SK-N-SH (cell line): Measurements from ENCODE around the gene SETD1A. TPM values are rescaled to one million over a fixed set of nuclear protein-coding genes. Genes with fewer than 3 reads are reported as not detected.

Source experiments
- CTCF ChIA-PET: fragments of 300-600, 350-600 bp; formaldehyde crosslinking; extraction: SDS; loops from one replicate; lab custom pipeline; 2021; lab: Yijun Ruan, JAX
- POLR2A ChIA-PET: fragments of 350-600 bp; sonication (Branson Sonifier 250); formaldehyde crosslinking; extraction: SDS; loops from one replicate; lab custom pipeline; 2020; ENCODE audit warnings: antibody characterized with exemption, inconsistent platforms; lab: Yijun Ruan, JAX
- DNase-seq: peaks from one replicate; pipeline ENCODE4 v3.0.0; 2012
- H2AFZ ChIP-seq: fragments of 200-600 bp; sonication (generic); 2 replicates; pipeline ENCODE4 v1.8.1; 2016; ENCODE audit warnings: antibody characterized with exemption, mild to moderate bottlenecking, low read depth
- H3F3A ChIP-seq: fragments of 200-600 bp; sonication (generic); replicated peaks from 2 replicates; pipeline ENCODE3; 2016; ENCODE audit warnings: antibody characterized with exemption, mild to moderate bottlenecking; ENCODE audit not compliant: insufficient read depth
- H3K27ac ChIP-seq, 2 experiments: fragments of 200-500 bp in 1 of 2; fragments of 200-600 bp in 1 of 2; sonication (Bioruptor generic) in 1 of 2; sonication (generic), shearing (Covaris generic) in 1 of 2; 2 replicates each; pipeline versions ENCODE4 v1.5.1 to v1.6.1; 2014 to 2016; ENCODE audit warnings: low read depth in 2 of 2, inconsistent platforms in 1 of 2, low read length in 1 of 2, mild to moderate bottlenecking in 1 of 2, mixed read lengths in 1 of 2
- H3K27me3 ChIP-seq: fragments of 200-600 bp; sonication (generic), shearing (Covaris generic); 2 replicates; pipeline ENCODE4 v1.6.1; 2016; ENCODE audit warnings: mixed run types; ENCODE audit not compliant: insufficient read depth
- H3K36me3 ChIP-seq, 2 experiments: fragments of 200-500 bp in 1 of 2; fragments of 200-600 bp in 1 of 2; sonication (Bioruptor generic) in 1 of 2; sonication (generic) in 1 of 2; replicated peaks in 1 of 2; 2 replicates each; pipeline versions ENCODE3 to v1.5.1; 2014 to 2016; ENCODE audit warnings: low read length in 1 of 2, mild to moderate bottlenecking in 1 of 2; ENCODE audit not compliant: insufficient read depth in 2 of 2, control insufficient read depth in 1 of 2
- H3K4me1 ChIP-seq, 2 experiments: fragments of 200-500 bp in 1 of 2; fragments of 200-600 bp in 1 of 2; sonication (Bioruptor generic) in 1 of 2; sonication (generic), shearing (Covaris generic) in 1 of 2; 2 replicates each; pipeline versions ENCODE4 v1.5.1 to v1.6.1; 2014 to 2016; ENCODE audit warnings: low read depth in 1 of 2, low read length in 1 of 2, mixed run types in 1 of 2; ENCODE audit not compliant: insufficient read depth in 2 of 2, control insufficient read depth in 1 of 2
- H3K4me2 ChIP-seq: fragments of 200-600 bp; sonication (generic), shearing (Covaris generic); 2 replicates; pipeline ENCODE4 v1.6.1; 2017; ENCODE audit warnings: mixed run types
- H3K4me3 ChIP-seq, 2 experiments: fragments of 200-500 bp in 1 of 2; fragments of 200-600 bp in 1 of 2; sonication (Bioruptor generic) in 1 of 2; sonication (generic), shearing (Covaris generic) in 1 of 2; 2 replicates each; pipeline versions ENCODE4 v1.5.1 to v1.8.1; 2014 to 2016; ENCODE audit warnings: low read depth in 2 of 2, inconsistent platforms in 1 of 2, low read length in 1 of 2, mild to moderate bottlenecking in 1 of 2, mixed read lengths in 1 of 2, moderate library complexity in 1 of 2
- H3K79me2 ChIP-seq: fragments of 200-600 bp; sonication (generic); 2 replicates; pipeline ENCODE4 v1.8.1; 2017; ENCODE audit warnings: mild to moderate bottlenecking; ENCODE audit not compliant: insufficient read depth
- H3K9ac ChIP-seq: fragments of 200-600 bp; sonication (generic); 2 replicates; pipeline ENCODE4 v1.6.1; 2017; ENCODE audit warnings: mixed run types
- H3K9me2 ChIP-seq: fragments of 200-600 bp; sonication (generic); 2 replicates; pipeline ENCODE4 v1.6.1; 2017; ENCODE audit warnings: mixed run types
- H3K9me3 ChIP-seq: fragments of 200-600 bp; sonication (generic); 2 replicates; pipeline ENCODE4 v1.6.1; 2017; ENCODE audit warnings: mixed run types, mild to moderate bottlenecking, moderate library complexity
- H4K20me1 ChIP-seq: fragments of 200-600 bp; sonication (generic); 2 replicates; pipeline ENCODE4 v1.6.1; 2017; ENCODE audit warnings: mild to moderate bottlenecking, mixed run types; ENCODE audit not compliant: insufficient read depth
- CTCF ChIP-seq: fragments of 200-600 bp; sonication (generic); IDR thresholded peaks from 2 replicates; pipeline ENCODE4 v1.6.1; 2017; ENCODE audit warnings: antibody characterized with exemption, mild to moderate bottlenecking, moderate library complexity
- ELF1 ChIP-seq: IDR thresholded peaks from 2 replicates; pipeline ENCODE4 v1.4.0; 2012
- EP300 ChIP-seq, 2 experiments: IDR thresholded peaks; 2 replicates each; pipeline versions ENCODE4 v1.4.0 to v1.6.1; 2012; ENCODE audit warnings: borderline replicate concordance in 1 of 2, low read depth in 1 of 2, low read length in 1 of 2
- FOSL2 ChIP-seq: IDR thresholded peaks from 2 replicates; pipeline ENCODE4 v1.4.0; 2012; ENCODE audit warnings: low read depth, mild to moderate bottlenecking, moderate library complexity, borderline replicate concordance
- FOXJ3 ChIP-seq: sonication (generic); formaldehyde crosslinking; IDR thresholded peaks from 2 replicates; pipeline ENCODE4 v1.5.1; 2020; ENCODE audit warnings: mild to moderate bottlenecking, missing genetic modification reagents
- FOXM1 ChIP-seq: IDR thresholded peaks from 2 replicates; pipeline ENCODE4 v1.4.0; 2012; ENCODE audit warnings: low read depth, mild to moderate bottlenecking
- GABPA ChIP-seq: IDR thresholded peaks from 2 replicates; pipeline ENCODE4 v1.4.0; 2012; ENCODE audit warnings: low read depth, mild to moderate bottlenecking
- GATA2 ChIP-seq: sonication (generic); formaldehyde crosslinking; IDR thresholded peaks from 2 replicates; pipeline ENCODE4 v1.5.0; 2020; ENCODE audit warnings: mild to moderate bottlenecking, missing genetic modification reagents
- JUND ChIP-seq: IDR thresholded peaks from 2 replicates; pipeline ENCODE4 v1.4.0; 2012
- MAX ChIP-seq: IDR thresholded peaks from 2 replicates; pipeline ENCODE4 v1.4.0; 2012; ENCODE audit warnings: low read depth
- MEF2A ChIP-seq: IDR thresholded peaks from 2 replicates; pipeline ENCODE4 v1.4.0; 2012; ENCODE audit warnings: low read depth, borderline replicate concordance
- MXI1 ChIP-seq: IDR thresholded peaks from 2 replicates; pipeline ENCODE4 v1.6.1; 2012; ENCODE audit warnings: mild to moderate bottlenecking, low read depth, low read length, improper control_type of control experiment
- NRF1 ChIP-seq: IDR thresholded peaks from 2 replicates; pipeline ENCODE4 v1.6.1; 2012; ENCODE audit warnings: low read depth, mild to moderate bottlenecking, low read length
- PBX3 ChIP-seq: IDR thresholded peaks from 2 replicates; pipeline ENCODE4; 2012
- POLR2AphosphoS5 ChIP-seq: IDR thresholded peaks from 2 replicates; pipeline ENCODE4 v1.6.1; 2012; ENCODE audit warnings: low read depth, low read length
- RAD21 ChIP-seq: IDR thresholded peaks from 2 replicates; pipeline ENCODE4 v1.6.1; 2012; ENCODE audit warnings: mild to moderate bottlenecking, low read length
- RCOR1 ChIP-seq: fragments of 150-350 bp; IDR thresholded peaks from 2 replicates; pipeline ENCODE4 v1.6.1; 2017; ENCODE audit warnings: antibody characterized with exemption, low read length
- RFX5 ChIP-seq: IDR thresholded peaks from 2 replicates; pipeline ENCODE4 v1.6.1; 2012; ENCODE audit warnings: mild to moderate bottlenecking, improper control_type of control experiment, low read length
- SIN3A ChIP-seq: IDR thresholded peaks from 2 replicates; pipeline ENCODE4 v1.6.1; 2012; ENCODE audit warnings: low read depth, mild to moderate bottlenecking, low read length, moderate library complexity, borderline replicate concordance
- SMC3 ChIP-seq: IDR thresholded peaks from 2 replicates; pipeline ENCODE4 v1.6.1; 2012; ENCODE audit warnings: low read depth, low read length, improper control_type of control experiment
- TAF1 ChIP-seq: IDR thresholded peaks from 2 replicates; pipeline ENCODE4 v1.6.1; 2012; ENCODE audit warnings: low read depth, mild to moderate bottlenecking, low read length, moderate library complexity, borderline replicate concordance
- TCF12 ChIP-seq: IDR thresholded peaks from 2 replicates; pipeline ENCODE4 v1.4.0; 2012
- USF2 ChIP-seq: fragments of 150-350 bp; IDR thresholded peaks from 2 replicates; pipeline ENCODE4 v1.6.1; 2017; ENCODE audit warnings: antibody characterized with exemption, low read length, low read depth, borderline replicate concordance
- YY1 ChIP-seq: IDR thresholded peaks from 2 replicates; pipeline ENCODE4 v1.4.0; 2012; ENCODE audit warnings: low read depth, mild to moderate bottlenecking
- WGBS: methylation state at CpG from one replicate; pipeline ENCODE4 v1.1.6; 2017; ENCODE audit warnings: low lambda C conversion rate; 5-methylcytosine and 5-hydroxymethylcytosine counted together
- polyA plus RNA-seq, 3 experiments: library from polyadenylated mRNA; depleted of rRNA; stranded (reverse); fragments of >200 nt; gene quantifications; 2 replicates each; pipeline ENCODE4 v1.2.3, GENCODE V29; 2012
- TF ChIP-seq, protein P1 (sequence below): IDR thresholded peaks from 2 replicates; pipeline ENCODE4 v1.6.1; 2012; ENCODE audit warnings: mild to moderate bottlenecking, low read depth, low read length, moderate library complexity
- TF ChIP-seq, protein P2 (sequence below): IDR thresholded peaks from 2 replicates; pipeline ENCODE4 v1.4.0; 2012; ENCODE audit warnings: low read depth, borderline replicate concordance

Gene SETD1A
- polyA plus RNA-seq, 1 of the 3 experiments (the other 2 are of a cell fraction): 6.8 TPM

- peaks cover 0 to 15% of the 10 kb centered on the region in 2 experiments; a peak in 1 of 4 replicates for H3K4me1 ChIP-seq
- ChIA-PET POLR2A (interaction anchor here (0.6 to 1.0 kb wide), 3 partner anchors 20 to 147 kb away, joined by 3 to 6 read pairs (median 4); no protein-coding TSS in a partner anchor), CTCF (interaction anchor here (0.7 to 7.4 kb wide), 6 partner anchors 16 to 108 kb away, joined by 4 to 48 read pairs (median 6); no protein-coding TSS in a partner anchor)
- peak overlapping the region; percentile 83 for H2AFZ ChIP-seq
- H3K27ac ChIP-seq: peak overlapping the region; percentile 88 to 91
- peak overlapping the region; percentile 66 for H3K9ac ChIP-seq
- WGBS: 1% methylated on average over 26 of the region's 37 CpGs
- peaks cover 14% of the 10 kb centered on the region for H3K79me2 ChIP-seq
- peaks cover 16% of the 10 kb centered on the region for H3F3A ChIP-seq
- no peaks in the 10 kb centered on the region for H4K20me1 ChIP-seq
- peak overlapping the region; percentile 72 to 80 for H3K4me3 ChIP-seq
- peaks cover 3 to 12% of the 10 kb centered on the region in 2 experiments for H3K36me3 ChIP-seq
- H3K9me2 ChIP-seq: no peaks in the 10 kb centered on the region
- no peaks in the 10 kb centered on the region for H3K27me3 ChIP-seq
- no peaks in the 10 kb centered on the region for H3K9me3 ChIP-seq
- H3K4me2 ChIP-seq: peak overlapping the region; percentile 88
- peak; percentile 92 for DNase-seq
- TF ChIP-seq NRF1: no peak
- no peak for TF ChIP-seq GABPA
- peak; percentile 36 for TF ChIP-seq MAX
- 0 out of 2 replicates have a peak, but pooled peaks have one; percentile 52 for TF ChIP-seq SIN3A
- TF ChIP-seq POLR2AphosphoS5: peak; percentile 51; the same call in 1 of the 2 replicates
- TF ChIP-seq USF2: no peak
- no peak for TF ChIP-seq FOXM1
- peak; percentile 96 for TF ChIP-seq RAD21
- no peak for TF ChIP-seq MEF2A
- TF ChIP-seq SMC3: peak; percentile 90
- no peak for TF ChIP-seq RFX5
- TF ChIP-seq, protein P1, sequence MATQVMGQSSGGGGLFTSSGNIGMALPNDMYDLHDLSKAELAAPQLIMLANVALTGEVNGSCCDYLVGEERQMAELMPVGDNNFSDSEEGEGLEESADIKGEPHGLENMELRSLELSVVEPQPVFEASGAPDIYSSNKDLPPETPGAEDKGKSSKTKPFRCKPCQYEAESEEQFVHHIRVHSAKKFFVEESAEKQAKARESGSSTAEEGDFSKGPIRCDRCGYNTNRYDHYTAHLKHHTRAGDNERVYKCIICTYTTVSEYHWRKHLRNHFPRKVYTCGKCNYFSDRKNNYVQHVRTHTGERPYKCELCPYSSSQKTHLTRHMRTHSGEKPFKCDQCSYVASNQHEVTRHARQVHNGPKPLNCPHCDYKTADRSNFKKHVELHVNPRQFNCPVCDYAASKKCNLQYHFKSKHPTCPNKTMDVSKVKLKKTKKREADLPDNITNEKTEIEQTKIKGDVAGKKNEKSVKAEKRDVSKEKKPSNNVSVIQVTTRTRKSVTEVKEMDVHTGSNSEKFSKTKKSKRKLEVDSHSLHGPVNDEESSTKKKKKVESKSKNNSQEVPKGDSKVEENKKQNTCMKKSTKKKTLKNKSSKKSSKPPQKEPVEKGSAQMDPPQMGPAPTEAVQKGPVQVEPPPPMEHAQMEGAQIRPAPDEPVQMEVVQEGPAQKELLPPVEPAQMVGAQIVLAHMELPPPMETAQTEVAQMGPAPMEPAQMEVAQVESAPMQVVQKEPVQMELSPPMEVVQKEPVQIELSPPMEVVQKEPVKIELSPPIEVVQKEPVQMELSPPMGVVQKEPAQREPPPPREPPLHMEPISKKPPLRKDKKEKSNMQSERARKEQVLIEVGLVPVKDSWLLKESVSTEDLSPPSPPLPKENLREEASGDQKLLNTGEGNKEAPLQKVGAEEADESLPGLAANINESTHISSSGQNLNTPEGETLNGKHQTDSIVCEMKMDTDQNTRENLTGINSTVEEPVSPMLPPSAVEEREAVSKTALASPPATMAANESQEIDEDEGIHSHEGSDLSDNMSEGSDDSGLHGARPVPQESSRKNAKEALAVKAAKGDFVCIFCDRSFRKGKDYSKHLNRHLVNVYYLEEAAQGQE: no peak
- TF ChIP-seq, protein P2, sequence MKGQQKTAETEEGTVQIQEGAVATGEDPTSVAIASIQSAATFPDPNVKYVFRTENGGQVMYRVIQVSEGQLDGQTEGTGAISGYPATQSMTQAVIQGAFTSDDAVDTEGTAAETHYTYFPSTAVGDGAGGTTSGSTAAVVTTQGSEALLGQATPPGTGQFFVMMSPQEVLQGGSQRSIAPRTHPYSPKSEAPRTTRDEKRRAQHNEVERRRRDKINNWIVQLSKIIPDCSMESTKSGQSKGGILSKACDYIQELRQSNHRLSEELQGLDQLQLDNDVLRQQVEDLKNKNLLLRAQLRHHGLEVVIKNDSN: no peak
- no peak for TF ChIP-seq YY1
- TF ChIP-seq PBX3: no peak
- no peak for TF ChIP-seq ELF1
- no peak for TF ChIP-seq RCOR1
- 0 out of 2 replicates have a peak, but pooled peaks have one; percentile 57 for TF ChIP-seq MXI1
- no peak for TF ChIP-seq FOXJ3
- TF ChIP-seq EP300 (IDR thresholded peaks at IDR 0.05; ENCODE audit: borderline replicate concordance in 1 of 2, low read depth in 1 of 2, low read length in 1 of 2): no peak
- TF ChIP-seq TAF1: peak; percentile 16; the same call in 1 of the 2 replicates
- no peak for TF ChIP-seq JUND
- TF ChIP-seq CTCF: peak; percentile 90
- no peak for TF ChIP-seq FOSL2
- 0 out of 2 replicates have a peak, but pooled peaks have one; percentile 14 for TF ChIP-seq GATA2
- no peak for TF ChIP-seq TCF12
Observed at GRCh38 chr16:30921748-30922419, 35.7 kb upstream of the SETD1A start.
